Measurements from ENCODE around the gene FBL.

- TF ChIP-seq EP300 (IDR thresholded peaks at IDR 0.05; ENCODE audit: borderline replicate concordance in 1 of 2, control insufficient read depth in 1 of 2, low read depth in 2 of 2, low read length in 2 of 2) (no peak), YY1 (IDR thresholded peaks at IDR 0.05; ENCODE audit: low read depth, low read length) (no peak), TAF1 (IDR thresholded peaks at IDR 0.05; ENCODE audit: borderline replicate concordance, low read depth, low read length) (no peak), ZNF687 (IDR thresholded peaks at IDR 0.05) (no peak)
These were observed 22.5 kb downstream of the FBL start for GRCh38 chr19:39823686-39824085.

Measured in GM12878 (cell line).